ENCODE measurements around the gene ZMYM1. TPM values are rescaled to one million over a fixed set of nuclear protein-coding genes. Genes with fewer than 3 reads are reported as not detected.
"Not testable (repeated sequence)": the region's sequence is repeated elsewhere in the genome, so short reads cannot be mapped to it uniquely, and the experiment has no call there.

Gene ZMYM1
- total RNA-seq, 1 donor from 2014 or later: 12.1 TPM

DNA sequence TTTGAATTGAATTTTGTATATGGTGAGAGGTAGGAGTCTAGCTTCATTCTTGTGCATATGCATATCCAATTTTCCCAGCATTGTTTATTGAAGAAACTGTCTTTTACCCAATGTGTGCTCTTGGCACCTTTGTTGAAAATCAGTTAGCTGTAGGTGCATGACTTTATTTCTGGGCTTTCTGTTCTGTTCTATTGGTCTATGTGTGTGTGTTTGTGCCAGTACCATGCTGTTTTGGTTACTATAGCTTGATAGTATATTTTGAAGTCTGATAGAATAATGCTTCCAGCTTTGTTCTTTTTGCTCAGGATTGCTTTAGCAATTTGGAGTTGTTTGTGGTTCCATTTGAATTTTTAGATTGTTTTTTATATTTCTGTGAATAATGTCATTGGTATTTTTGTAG, 9.4 kb upstream of the ZMYM1 start:
- Mint-ChIP-seq H3K27ac (ENCODE audit: unreplicated experiment) (no peak overlapping the region), H3K9me3 (ENCODE audit: unreplicated experiment) (no peaks in the 10 kb centered on the region), H3K4me1 (ENCODE audit: low read depth, unreplicated experiment) (no peaks in the 10 kb centered on the region), H3K4me3 (ENCODE audit: unreplicated experiment) (no peak overlapping the region), H3K36me3 (ENCODE audit: unreplicated experiment) (no peaks in the 10 kb centered on the region), H3K27me3 (ENCODE audit: unreplicated experiment) (peaks cover 2% of the 10 kb centered on the region)
- TF ChIP-seq, protein P1, sequence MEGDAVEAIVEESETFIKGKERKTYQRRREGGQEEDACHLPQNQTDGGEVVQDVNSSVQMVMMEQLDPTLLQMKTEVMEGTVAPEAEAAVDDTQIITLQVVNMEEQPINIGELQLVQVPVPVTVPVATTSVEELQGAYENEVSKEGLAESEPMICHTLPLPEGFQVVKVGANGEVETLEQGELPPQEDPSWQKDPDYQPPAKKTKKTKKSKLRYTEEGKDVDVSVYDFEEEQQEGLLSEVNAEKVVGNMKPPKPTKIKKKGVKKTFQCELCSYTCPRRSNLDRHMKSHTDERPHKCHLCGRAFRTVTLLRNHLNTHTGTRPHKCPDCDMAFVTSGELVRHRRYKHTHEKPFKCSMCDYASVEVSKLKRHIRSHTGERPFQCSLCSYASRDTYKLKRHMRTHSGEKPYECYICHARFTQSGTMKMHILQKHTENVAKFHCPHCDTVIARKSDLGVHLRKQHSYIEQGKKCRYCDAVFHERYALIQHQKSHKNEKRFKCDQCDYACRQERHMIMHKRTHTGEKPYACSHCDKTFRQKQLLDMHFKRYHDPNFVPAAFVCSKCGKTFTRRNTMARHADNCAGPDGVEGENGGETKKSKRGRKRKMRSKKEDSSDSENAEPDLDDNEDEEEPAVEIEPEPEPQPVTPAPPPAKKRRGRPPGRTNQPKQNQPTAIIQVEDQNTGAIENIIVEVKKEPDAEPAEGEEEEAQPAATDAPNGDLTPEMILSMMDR (IDR thresholded peaks at IDR 0.05; ENCODE audit: partially characterized antibody, unreplicated experiment): no peak
- no peak for DNase-seq

- TF ChIP-seq, protein P1 (IDR thresholded peaks at IDR 0.05; ENCODE audit: partially characterized antibody, unreplicated experiment): no peak
- Mint-ChIP-seq H3K4me3 (ENCODE audit: unreplicated experiment) (no peak overlapping the region), H3K9me3 (ENCODE audit: unreplicated experiment) (no peaks in the 10 kb centered on the region), H3K27ac (ENCODE audit: unreplicated experiment) (no peak overlapping the region), H3K4me1 (ENCODE audit: low read depth, unreplicated experiment) (no peaks in the 10 kb centered on the region), H3K36me3 (ENCODE audit: unreplicated experiment) (no peaks in the 10 kb centered on the region), H3K27me3 (ENCODE audit: unreplicated experiment) (peaks cover 2% of the 10 kb centered on the region)
- DNase-seq: no peak
These were observed 5.8 kb upstream of the ZMYM1 start for GRCh38 chr1:35073265-35073811.

- DNase-seq; H3K4me3 Mint-ChIP-seq (ENCODE audit: unreplicated experiment); H3K27ac Mint-ChIP-seq (ENCODE audit: unreplicated experiment); H3K4me1 Mint-ChIP-seq (ENCODE audit: low read depth, unreplicated experiment); H3K9me3 Mint-ChIP-seq (ENCODE audit: unreplicated experiment); H3K27me3 Mint-ChIP-seq (ENCODE audit: unreplicated experiment); H3K36me3 Mint-ChIP-seq (ENCODE audit: unreplicated experiment): not testable (repeated sequence)
These were observed 2.8 kb upstream of the ZMYM1 start for GRCh38 chr1:35076426-35076825.

GRCh38 chr1:35080171-35080854, 1.1 kb downstream of the ZMYM1 start:
- Mint-ChIP-seq H3K27me3 (ENCODE audit: unreplicated experiment) (no peaks in the 10 kb centered on the region), H3K9me3 (ENCODE audit: unreplicated experiment) (peaks cover 5% of the 10 kb centered on the region), H3K4me3 (ENCODE audit: unreplicated experiment) (peak overlapping the region; percentile 98), H3K27ac (ENCODE audit: unreplicated experiment) (no peak overlapping the region), H3K36me3 (ENCODE audit: unreplicated experiment) (peaks cover 11% of the 10 kb centered on the region), H3K4me1 (ENCODE audit: low read depth, unreplicated experiment) (no peaks in the 10 kb centered on the region)
- TF ChIP-seq, protein P1 (IDR thresholded peaks at IDR 0.05; ENCODE audit: partially characterized antibody, unreplicated experiment): no peak
- DNase-seq: no peak

GRCh38 chr1:35085421-35085820, 6.2 kb downstream of the ZMYM1 start:
- peak overlapping the region; percentile 25 for H3K27ac Mint-ChIP-seq (ENCODE audit: unreplicated experiment)

More at GRCh38 chr1:35085421-35085820, 6.2 kb downstream of the ZMYM1 start:
- Mint-ChIP-seq H3K4me3 (ENCODE audit: unreplicated experiment) (no peak overlapping the region), H3K36me3 (ENCODE audit: unreplicated experiment) (peaks cover 11% of the 10 kb centered on the region), H3K9me3 (ENCODE audit: unreplicated experiment) (peaks cover under 1% of the 10 kb centered on the region), H3K27me3 (ENCODE audit: unreplicated experiment) (peaks cover 3% of the 10 kb centered on the region), H3K4me1 (ENCODE audit: low read depth, unreplicated experiment) (peaks cover 2% of the 10 kb centered on the region)
- DNase-seq: no peak
- TF ChIP-seq, protein P1 (IDR thresholded peaks at IDR 0.05; ENCODE audit: partially characterized antibody, unreplicated experiment): no peak
